Adipose tissue (tissue), 3 donors: ENCODE data around the gene ZNF827. TPM values are rescaled to one million over a fixed set of nuclear protein-coding genes. Genes with fewer than 3 reads are reported as not detected.

Experiments
- H3K27ac ChIP-seq: one replicate; pipeline ENCODE4 v1.5.1; 2013; ENCODE audit warnings: low read depth, low read length
- WGBS, 3 donors: extraction: QIAGEN DNeasy Blood & Tissue Kit; methylation state at CpG; one replicate each; pipeline ENCODE4 v1.1.7; 2013; 5-methylcytosine and 5-hydroxymethylcytosine counted together
- polyA plus RNA-seq, 3 donors: library from polyadenylated mRNA; stranded (reverse); fragments of 200-250 nt; gene quantifications; one replicate each; pipeline ENCODE4 v1.2.3, GENCODE V29; 2013
- donor health status: healthy with polysubstance abuse.
- donor health status: Bipolar disorder and iron deficiency.
- donor health status: healthy.

ZNF827 gene
- polyA plus RNA-seq, 3 donors = 1.7 to 2.8 (median 1.9) TPM

DNA sequence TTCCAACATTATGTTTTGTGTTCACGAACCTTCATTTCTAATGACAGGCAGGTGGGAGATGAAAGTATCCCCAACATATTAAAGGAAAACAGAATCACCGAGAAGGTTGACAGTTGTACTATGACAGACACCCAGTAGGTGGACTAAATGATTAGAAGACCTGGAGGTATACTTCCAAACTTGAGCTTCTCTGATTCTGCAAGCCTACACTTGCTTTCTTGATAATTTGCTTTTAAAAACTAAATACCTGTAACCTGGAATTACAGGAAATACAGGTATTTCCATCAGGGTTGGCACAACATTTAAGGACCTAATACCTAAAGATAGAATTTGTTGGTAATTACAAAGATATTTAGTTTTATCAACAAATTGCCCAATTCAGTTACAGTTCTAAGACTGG is 215.3 kb downstream of the ZNF827 start:
- H3K27ac ChIP-seq = no peak overlapping the region
- WGBS, 3 donors = 70 to 91% (median 89%) methylated on average over 2 of the region's 2 CpGs

DNA sequence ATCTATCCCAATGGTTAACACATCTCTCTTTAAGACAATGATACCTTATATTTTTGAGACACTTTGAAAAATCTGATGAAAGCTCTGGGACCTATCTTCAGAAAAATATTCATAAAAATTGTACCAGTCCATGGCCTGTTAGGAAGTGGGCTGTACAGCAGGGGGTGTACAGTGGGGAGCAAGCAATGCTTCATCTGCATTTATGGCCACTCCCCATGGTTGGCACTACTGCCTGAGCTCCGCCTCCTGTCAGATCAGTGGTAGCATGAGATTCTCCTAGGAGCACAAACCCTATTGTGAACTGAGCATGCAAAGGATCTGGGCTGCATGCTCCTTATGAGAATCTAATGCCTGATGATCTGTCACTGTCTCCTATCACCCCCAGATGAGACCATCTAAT is 216.1 kb downstream of the ZNF827 start:
- no peak overlapping the region for H3K27ac ChIP-seq
- 91 to 94% (median 92%) methylated on average over 1 of the region's 1 CpG for WGBS, 3 donors

DNA sequence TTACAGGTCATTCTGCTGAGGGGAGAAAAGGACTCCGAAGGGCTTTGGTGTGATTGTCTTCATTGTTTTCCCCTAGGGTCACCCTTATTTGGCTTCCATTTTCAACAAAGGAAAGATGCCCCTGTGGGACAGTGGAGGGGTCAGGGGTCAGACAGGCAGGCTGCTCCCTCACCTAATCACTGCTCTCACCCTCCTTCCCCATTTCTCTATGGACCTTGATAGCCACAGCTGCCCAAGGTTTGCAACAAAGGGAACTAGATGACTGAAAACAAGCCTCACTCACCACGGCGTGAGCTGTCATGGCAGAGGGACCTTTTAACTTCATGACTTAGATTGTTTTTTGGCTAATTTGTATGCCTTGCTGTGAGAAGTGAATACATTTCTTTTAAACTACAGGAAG is 218.0 kb downstream of the ZNF827 start:
- no peak overlapping the region for H3K27ac ChIP-seq
- 83 to 93% (median 87%) methylated on average over 3 of the region's 3 CpGs for WGBS, 3 donors

DNA sequence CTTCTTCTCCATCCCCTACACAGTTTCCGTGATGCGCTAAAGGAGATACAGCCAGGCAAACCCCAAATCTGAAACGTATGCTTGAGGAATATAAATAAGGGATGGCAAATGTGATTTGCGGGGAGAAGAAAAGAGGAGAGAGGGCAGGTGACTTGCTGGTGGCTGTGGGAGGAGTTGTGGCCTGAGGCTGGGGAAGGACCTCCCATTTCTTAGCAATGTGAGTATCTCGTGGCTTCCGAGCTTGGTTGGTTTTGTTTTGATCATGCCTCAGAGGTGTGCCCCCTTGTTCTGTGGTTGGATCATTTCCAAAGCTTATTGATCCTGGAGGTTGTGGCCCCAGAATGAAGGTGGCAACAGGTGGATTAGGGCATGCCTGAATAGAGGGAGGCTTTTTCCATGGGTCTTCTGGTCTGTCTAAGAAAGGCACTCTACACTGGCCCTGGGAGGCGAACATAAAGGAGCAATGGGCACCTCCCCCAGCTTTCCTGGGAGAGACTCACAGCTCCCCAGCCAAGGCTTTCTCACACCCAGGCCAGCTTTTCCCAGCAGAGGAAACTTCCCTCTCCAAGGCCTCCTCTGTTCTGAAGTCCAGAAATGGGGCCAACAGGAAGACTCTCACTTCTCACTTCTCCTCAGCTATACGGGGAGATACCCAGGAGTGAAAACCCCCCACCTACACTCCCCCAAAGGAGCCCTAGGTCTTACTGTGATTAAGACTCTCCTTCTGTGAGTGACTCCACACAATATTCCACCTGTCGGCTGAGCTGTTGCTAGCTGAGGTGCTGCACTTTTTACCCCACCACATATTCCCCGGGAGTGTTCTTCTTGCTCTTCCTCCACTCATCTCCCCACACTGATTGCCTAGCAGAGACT is 218.6 kb downstream of the ZNF827 start:
- H3K27ac ChIP-seq = no peak overlapping the region
- 73 to 83% (median 80%) methylated on average over 10 of the region's 10 CpGs for WGBS, 3 donors

DNA sequence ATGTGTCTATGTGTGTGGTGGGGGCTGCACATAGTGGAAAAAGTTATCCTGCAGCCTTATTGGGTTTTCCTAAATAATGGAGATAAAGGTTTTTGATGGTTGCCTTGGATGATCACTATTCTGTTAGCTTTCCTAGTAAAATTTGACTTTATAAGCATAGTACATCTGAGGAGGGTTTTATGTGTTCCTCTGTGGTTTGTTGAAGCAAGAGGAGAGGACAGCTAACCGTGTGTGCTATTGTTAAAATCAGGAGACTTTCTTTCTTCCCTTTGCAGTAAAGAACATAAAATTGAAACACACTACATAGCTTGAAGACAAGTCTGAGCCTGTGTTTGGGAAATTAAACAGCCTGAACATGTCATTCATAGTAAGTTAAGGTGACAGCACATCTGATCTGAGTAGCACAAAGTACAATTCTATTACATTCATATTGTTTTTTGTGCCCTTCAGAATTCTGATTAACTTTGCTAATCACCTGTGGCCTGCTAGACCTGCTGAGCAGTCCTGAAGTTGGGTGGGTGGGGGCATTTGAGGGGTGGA is 221.9 kb downstream of the ZNF827 start:
- H3K27ac ChIP-seq = no peak overlapping the region
- WGBS, 3 donors = 50 to 75% (median 73%) methylated on average over 1 of the region's 1 CpG

DNA sequence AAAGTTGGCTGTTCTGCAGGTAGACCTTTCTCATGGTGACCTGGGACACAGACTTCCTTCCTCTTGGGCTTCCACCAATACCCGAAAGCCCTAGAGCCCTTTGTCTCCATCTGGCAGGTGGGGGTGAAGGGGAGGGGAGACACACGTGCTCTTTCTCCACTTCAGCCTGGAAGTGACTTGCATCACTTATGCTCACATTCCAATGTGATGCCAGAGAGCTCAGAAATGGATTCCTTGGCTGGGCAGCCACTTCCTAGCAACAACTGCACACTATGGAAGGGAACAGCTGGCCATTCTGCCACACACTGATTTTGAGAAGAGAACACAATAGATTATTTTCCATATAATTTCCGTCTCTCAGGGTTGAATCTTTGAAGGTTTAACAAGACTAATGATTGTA is 222.4 kb downstream of the ZNF827 start:
- WGBS, 3 donors = 53 to 81% (median 74%) methylated on average over 3 of the region's 3 CpGs
- no peak overlapping the region for H3K27ac ChIP-seq

DNA sequence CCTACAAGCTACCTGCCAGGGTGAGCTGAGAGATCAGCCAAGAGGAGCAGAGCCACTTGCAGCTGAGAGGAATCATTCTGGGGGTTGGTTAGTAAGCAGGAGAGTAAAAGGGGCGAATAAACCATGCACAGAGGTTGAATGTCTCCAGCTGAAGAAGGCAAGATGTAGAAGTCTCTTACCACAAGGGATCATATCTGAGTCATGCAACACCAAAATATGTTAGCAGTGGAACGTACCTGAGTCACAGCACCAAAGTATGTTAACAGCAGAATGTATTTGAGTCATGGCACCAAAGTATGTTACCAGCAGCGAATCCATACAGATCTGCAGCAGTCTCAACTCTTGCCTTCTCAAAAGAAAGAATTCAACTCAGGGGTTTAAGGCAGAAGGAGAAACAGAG is 228.8 kb downstream of the ZNF827 start:
- H3K27ac ChIP-seq = no peak overlapping the region
- 79 to 88% (median 85%) methylated on average over 3 of the region's 3 CpGs for WGBS, 3 donors

DNA sequence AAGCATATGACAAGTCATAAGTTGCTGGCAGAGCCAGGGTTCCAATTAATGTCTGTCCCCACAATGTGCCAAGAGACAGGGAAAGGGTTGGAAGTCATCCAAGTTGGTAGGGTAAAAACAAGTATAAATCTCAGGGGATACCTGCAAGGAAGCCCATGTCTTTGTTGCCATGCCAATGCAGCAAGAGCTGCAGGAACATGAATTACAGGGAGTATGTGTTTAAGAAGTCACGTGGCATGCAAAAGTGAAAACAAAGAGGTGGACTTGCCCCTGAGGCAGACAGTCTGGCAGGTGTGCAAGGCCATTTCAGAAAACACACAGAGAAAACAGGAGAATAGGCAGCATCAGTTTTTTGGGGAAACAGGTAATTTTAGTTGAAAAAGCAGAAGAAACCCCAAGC is 229.3 kb downstream of the ZNF827 start:
- WGBS, 3 donors = 26 to 74% (median 64%) methylated on average over 1 of the region's 1 CpG
- H3K27ac ChIP-seq = no peak overlapping the region

Other genes with a start within 250 kb of the ZNF827 start
- 10 to 100 TPM; 26.8 to 73.2 (median 63.5) TPM for gene LSM6, start 236.9 kb upstream of the ZNF827 start, polyA plus RNA-seq